Spinal cord (tissue), 4 donors: ENCODE results near the gene PLAAT2. TPM values are rescaled to one million over a fixed set of nuclear protein-coding genes. Genes with fewer than 3 reads are reported as not detected.

Source experiments
- polyA plus RNA-seq, 2 donors: library from polyadenylated mRNA; unstranded; fragments of 120-200 nt; gene quantifications; one replicate each; pipeline ENCODE4 v1.2.1, GENCODE V29; 2013; ENCODE audit not compliant: insufficient read length in 2 of 2
- total RNA-seq, 2 donors: library from RNA; depleted of rRNA in 1 of 2; stranded (reverse); fragments of 120-200 nt in 1 of 2; fragments of >200 nt in 1 of 2; gene quantifications; one replicate each; pipeline versions ENCODE4 v1.2.3 to v1.2.4, GENCODE V29; 2013 to 2014

Gene PLAAT2
- total and polyA plus RNA-seq, 4 donors, result 0.28 to 0.72 (median 0.35) TPM; not detected in 1

Other genes with a start within 250 kb of the PLAAT2 start
- gene SLC22A9, start 193.6 kb downstream of the PLAAT2 start, total RNA-seq, result under 1 TPM in 1 of 2 donors, not detected in 1; 0.10 TPM
- under 1 TPM; 0.06 to 0.11 TPM for gene SLC22A9, start 193.6 kb downstream of the PLAAT2 start, polyA plus RNA-seq
- gene PLAAT5, start 72.2 kb downstream of the PLAAT2 start, total RNA-seq, result 1 to 10 TPM; 4.4 to 7.0 TPM
- 1 to 10 TPM; 4.4 to 5.5 TPM for gene PLAAT5, start 72.2 kb downstream of the PLAAT2 start, polyA plus RNA-seq
- under 1 TPM; 0.66 to 0.99 TPM for gene LGALS12, start 57.3 kb downstream of the PLAAT2 start, total RNA-seq
- gene LGALS12, start 57.3 kb downstream of the PLAAT2 start, polyA plus RNA-seq, result under 1 TPM in 1 of 2 donors, not detected in 1; 0.12 TPM
- 10 to 100 TPM; 12.2 to 45.3 TPM for gene PLAAT4, start 26.6 kb downstream of the PLAAT2 start, total RNA-seq
- gene PLAAT4, start 26.6 kb downstream of the PLAAT2 start, polyA plus RNA-seq, result 10 to 100 TPM; 11.6 to 15.1 TPM
- 10 to 100 TPM; 40.0 to 43.5 TPM for gene PLAAT3, start 51.1 kb upstream of the PLAAT2 start, total RNA-seq
- gene PLAAT3, start 51.1 kb upstream of the PLAAT2 start, polyA plus RNA-seq, result 10 to 100 TPM; 46.7 to 50.0 TPM
- gene ATL3, start 108.0 kb upstream of the PLAAT2 start, total RNA-seq, result 10 to 100 TPM; 56.1 to 74.7 TPM
- 10 to 100 TPM; 14.0 to 14.5 TPM for gene ATL3, start 108.0 kb upstream of the PLAAT2 start, polyA plus RNA-seq
- 100 to 1,000 TPM; 147 to 398 TPM for gene RTN3, start 118.1 kb upstream of the PLAAT2 start, total RNA-seq
- 100 to 1,000 TPM; 696 to 805 TPM for gene RTN3, start 118.1 kb upstream of the PLAAT2 start, polyA plus RNA-seq
- 10 to 100 TPM; 10.7 to 33.8 TPM for gene ZFTA, start 205.4 kb upstream of the PLAAT2 start, total RNA-seq
- gene ZFTA, start 205.4 kb upstream of the PLAAT2 start, polyA plus RNA-seq, result 10 to 100 TPM; 32.7 to 35.2 TPM